ENCODE results near the gene HOXD9.

The HOXD9 gene

DNA sequence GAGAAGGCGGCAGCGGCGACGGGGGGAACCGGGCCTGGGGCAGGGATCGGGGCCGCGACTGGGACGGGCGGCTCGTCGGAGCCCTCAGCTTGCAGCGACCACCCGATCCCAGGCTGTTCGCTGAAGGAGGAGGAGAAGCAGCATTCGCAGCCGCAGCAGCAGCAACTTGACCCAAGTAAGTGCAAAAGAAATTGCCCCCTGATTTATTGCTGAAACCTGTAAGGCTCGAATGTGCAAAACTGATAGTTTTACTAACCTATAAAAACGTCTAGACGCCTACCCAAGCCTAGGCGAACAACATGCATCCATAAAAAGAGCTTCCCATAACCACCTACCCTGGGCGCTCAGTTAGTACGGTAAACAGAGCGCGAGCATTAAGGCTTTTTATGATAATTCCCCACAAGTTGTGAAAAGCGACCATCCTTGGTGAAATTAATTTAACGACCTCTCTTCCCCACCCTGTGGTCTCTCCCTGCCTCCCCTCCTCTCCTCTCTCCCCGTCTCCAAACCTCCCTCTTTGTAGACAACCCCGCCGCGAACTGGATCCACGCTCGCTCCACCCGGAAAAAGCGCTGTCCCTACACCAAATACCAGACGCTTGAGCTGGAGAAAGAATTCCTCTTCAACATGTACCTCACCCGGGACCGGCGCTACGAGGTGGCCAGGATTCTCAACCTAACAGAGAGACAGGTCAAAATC is 1.0 kb downstream of the HOXD9 start:
- Histone ChIP-seq H3K27ac (ENCODE audit: insufficient read depth in 1 of 2, low read depth in 1 of 2, low read length in 2 of 2, poor library complexity in 1 of 2, severe bottlenecking in 2 of 2) (no peak overlapping the region), H3K36me3 (ENCODE audit: control insufficient read depth in 4 of 4, insufficient read depth in 4 of 4, low read length in 3 of 4) (no peaks in the 10 kb centered on the region), H3K4me1 (ENCODE audit: control extremely low read depth in 1 of 4, control insufficient read depth in 4 of 4, insufficient read depth in 4 of 4, low read length in 3 of 4) (peaks cover 0 to 12% (median 10%) of the 10 kb centered on the region in 4 experiments), H3K4me3 (ENCODE audit: control insufficient read depth in 1 of 7, extremely low read depth in 1 of 7, insufficient read depth in 4 of 7, low read depth in 2 of 7, low read length in 6 of 7) (no peak overlapping the region), H3K27me3 (replicated peaks in 2 of 5; ENCODE audit: control insufficient read depth in 4 of 5, insufficient read depth in 5 of 5, low read length in 4 of 5) (peaks cover 20 to 99% (median 74%) of the 10 kb centered on the region in 5 experiments), H3K9me3 (ENCODE audit: control extremely low read depth in 1 of 5, control insufficient read depth in 4 of 5, insufficient read depth in 2 of 5, low read depth in 1 of 5, low read length in 4 of 5) (no peaks in the 10 kb centered on the region)
- no peak for DNase-seq
- 7% methylated on average over 29 of the region's 40 CpGs for WGBS (ENCODE audit: insufficient coverage)
- ChIA-PET POLR2A (no interaction called here), CTCF (interaction anchor here (1.0 to 5.2 kb wide), 4 partner anchors 9 to 32 kb away, joined by 3 to 24 read pairs (median 6); no protein-coding TSS in a partner anchor)

GRCh38 chr2:176124110-176124946 is 1.8 kb downstream of the HOXD9 start:
- CTCF ChIA-PET, result interaction anchor here (1.0 to 5.2 kb wide), 6 partner anchors 8 to 1039 kb away, joined by 3 to 32 read pairs (median 6); no protein-coding TSS in a partner anchor
- POLR2A ChIA-PET, result no interaction called here
- H3K27me3 ChIP-seq (replicated peaks in 2 of 5; ENCODE audit: control insufficient read depth in 4 of 5, insufficient read depth in 5 of 5, low read length in 4 of 5), result peaks cover 20 to 99% (median 70%) of the 10 kb centered on the region in 5 experiments

DNA sequence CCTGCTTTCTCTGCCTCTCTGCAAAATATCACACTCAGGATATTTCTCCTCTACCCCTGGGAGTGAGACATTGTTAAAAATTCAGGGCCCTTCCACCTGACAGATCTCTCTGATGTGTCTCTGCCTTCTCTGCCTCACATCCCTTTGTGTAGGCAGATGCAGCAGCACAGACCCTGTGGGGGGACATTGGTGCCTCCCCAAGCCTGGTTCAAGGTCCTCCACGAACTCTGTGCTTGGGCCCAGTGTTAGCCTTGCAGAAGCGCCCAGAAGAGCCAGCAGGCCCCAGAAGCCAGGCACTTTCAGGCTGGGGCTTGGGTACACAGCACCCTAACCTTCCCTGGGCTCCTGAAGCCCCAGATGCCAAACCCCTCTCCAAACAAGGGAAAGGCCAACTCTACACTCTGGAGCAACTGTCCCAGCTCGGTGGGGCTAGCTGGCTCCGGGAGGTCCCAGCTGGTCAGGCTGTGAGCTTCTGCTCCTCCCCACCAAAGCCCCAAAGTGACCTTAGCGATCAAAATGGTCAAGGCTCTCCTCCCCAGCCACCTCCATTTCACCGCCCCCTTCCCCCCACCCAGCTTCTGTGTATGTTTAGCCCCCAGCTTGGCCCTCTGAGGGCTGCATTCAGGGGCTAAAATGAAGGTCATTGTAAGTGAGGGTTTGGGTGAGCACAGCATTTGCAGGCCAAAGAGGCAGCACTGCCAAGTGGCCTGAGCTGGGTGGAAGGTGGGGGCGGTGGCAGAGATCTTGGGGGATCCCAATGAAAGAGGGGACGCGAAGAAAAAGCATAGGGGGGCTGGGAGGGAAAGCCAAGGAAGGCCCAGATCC is 2.6 kb downstream of the HOXD9 start:
- Histone ChIP-seq H3K27ac (ENCODE audit: insufficient read depth in 1 of 2, low read depth in 1 of 2, low read length in 2 of 2, poor library complexity in 1 of 2, severe bottlenecking in 2 of 2) (no peak overlapping the region), H3K36me3 (ENCODE audit: control insufficient read depth in 4 of 4, insufficient read depth in 4 of 4, low read length in 3 of 4) (no peaks in the 10 kb centered on the region), H3K9me3 (ENCODE audit: control extremely low read depth in 1 of 5, control insufficient read depth in 4 of 5, insufficient read depth in 2 of 5, low read depth in 1 of 5, low read length in 4 of 5) (no peaks in the 10 kb centered on the region), H3K4me1 (ENCODE audit: control extremely low read depth in 1 of 4, control insufficient read depth in 4 of 4, insufficient read depth in 4 of 4, low read length in 3 of 4) (peaks cover 0 to 22% (median 16%) of the 10 kb centered on the region in 4 experiments), H3K4me3 (ENCODE audit: control insufficient read depth in 1 of 7, extremely low read depth in 1 of 7, insufficient read depth in 4 of 7, low read depth in 2 of 7, low read length in 6 of 7) (no peak overlapping the region), H3K27me3 (replicated peaks in 2 of 5; ENCODE audit: control insufficient read depth in 4 of 5, insufficient read depth in 5 of 5, low read length in 4 of 5) (peaks cover 18 to 99% (median 67%) of the 10 kb centered on the region in 5 experiments)
- ChIA-PET CTCF (interaction anchor here (0.6 to 5.2 kb wide), 11 partner anchors 10 to 1209 kb away, joined by 3 to 44 read pairs (median 4); no protein-coding TSS in a partner anchor), POLR2A (no interaction called here)
- no peak for DNase-seq
- 29% methylated on average over 7 of the region's 9 CpGs for WGBS (ENCODE audit: insufficient coverage)

More at GRCh38 chr2:176124110-176124946, 1.8 kb downstream of the HOXD9 start:
- Histone ChIP-seq H3K36me3 (ENCODE audit: control insufficient read depth in 4 of 4, insufficient read depth in 4 of 4, low read length in 3 of 4) (no peaks in the 10 kb centered on the region), H3K4me1 (ENCODE audit: control extremely low read depth in 1 of 4, control insufficient read depth in 4 of 4, insufficient read depth in 4 of 4, low read length in 3 of 4) (peaks cover 0 to 17% (median 12%) of the 10 kb centered on the region in 4 experiments), H3K4me3 (ENCODE audit: control insufficient read depth in 1 of 7, extremely low read depth in 1 of 7, insufficient read depth in 4 of 7, low read depth in 2 of 7, low read length in 6 of 7) (no peak overlapping the region), H3K27ac (ENCODE audit: insufficient read depth in 1 of 2, low read depth in 1 of 2, low read length in 2 of 2, poor library complexity in 1 of 2, severe bottlenecking in 2 of 2) (no peak overlapping the region), H3K9me3 (ENCODE audit: control extremely low read depth in 1 of 5, control insufficient read depth in 4 of 5, insufficient read depth in 2 of 5, low read depth in 1 of 5, low read length in 4 of 5) (no peaks in the 10 kb centered on the region)
- WGBS (ENCODE audit: insufficient coverage), result 12% methylated on average over 29 of the region's 34 CpGs
- no peak for DNase-seq

DNA sequence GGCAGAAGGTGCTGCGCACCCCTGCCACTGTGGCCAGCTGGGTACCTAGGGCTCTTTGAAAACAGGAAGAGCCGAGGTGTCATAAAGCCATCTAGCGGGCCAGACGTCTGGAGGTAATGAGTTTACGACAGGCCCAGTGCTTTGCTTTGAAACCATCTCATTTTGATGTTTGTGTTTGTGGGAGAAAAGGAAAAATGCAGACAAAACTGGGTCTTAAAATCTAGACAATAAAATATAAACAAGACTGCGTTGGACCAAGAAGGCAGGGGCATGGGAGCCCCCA is 3.2 kb downstream of the HOXD9 start:
- ChIA-PET POLR2A (no interaction called here), CTCF (interaction anchor here (0.6 to 4.6 kb wide), 12 partner anchors 10 to 1209 kb away, joined by 3 to 44 read pairs (median 4); no protein-coding TSS in a partner anchor)
- H3K36me3 ChIP-seq (ENCODE audit: control insufficient read depth in 4 of 4, insufficient read depth in 4 of 4, low read length in 3 of 4), result no peaks in the 10 kb centered on the region
- 25% methylated on average over 5 of the region's 6 CpGs for WGBS (ENCODE audit: insufficient coverage)
- DNase-seq, result peak in 1 of 3 donors; percentile 43
- no peak overlapping the region for H3K27ac ChIP-seq (ENCODE audit: insufficient read depth in 1 of 2, low read depth in 1 of 2, low read length in 2 of 2, poor library complexity in 1 of 2, severe bottlenecking in 2 of 2)
- peaks cover 13 to 99% (median 64%) of the 10 kb centered on the region in 5 experiments for H3K27me3 ChIP-seq (replicated peaks in 2 of 5; ENCODE audit: control insufficient read depth in 4 of 5, insufficient read depth in 5 of 5, low read length in 4 of 5)
- no peak overlapping the region for H3K4me3 ChIP-seq (ENCODE audit: control insufficient read depth in 1 of 7, extremely low read depth in 1 of 7, insufficient read depth in 4 of 7, low read depth in 2 of 7, low read length in 6 of 7)
- H3K9me3 ChIP-seq (ENCODE audit: control extremely low read depth in 1 of 5, control insufficient read depth in 4 of 5, insufficient read depth in 2 of 5, low read depth in 1 of 5, low read length in 4 of 5), result no peaks in the 10 kb centered on the region
- H3K4me1 ChIP-seq (ENCODE audit: control extremely low read depth in 1 of 4, control insufficient read depth in 4 of 4, insufficient read depth in 4 of 4, low read length in 3 of 4), result peaks cover 0 to 25% (median 18%) of the 10 kb centered on the region in 4 experiments

- WGBS (ENCODE audit: insufficient coverage), result 10% methylated on average over 2 of the region's 13 CpGs
Observed at GRCh38 chr2:176126929-176127773, 4.6 kb downstream of the HOXD9 start.

GRCh38 chr2:176127774-176128072 is 5.2 kb downstream of the HOXD9 start:
- ChIA-PET POLR2A (no interaction called here), CTCF (interaction anchor here (0.9 to 4.6 kb wide), 18 partner anchors 11 to 1035 kb away, joined by 3 to 44 read pairs (median 5); partner anchors contain the start of gene HOXD12)
- no CpG with 5 or more reads among the region's 4 CpGs for WGBS (ENCODE audit: insufficient coverage)
- Histone ChIP-seq H3K36me3 (ENCODE audit: control insufficient read depth in 4 of 4, insufficient read depth in 4 of 4, low read length in 3 of 4) (no peaks in the 10 kb centered on the region), H3K9me3 (ENCODE audit: control extremely low read depth in 1 of 5, control insufficient read depth in 4 of 5, insufficient read depth in 2 of 5, low read depth in 1 of 5, low read length in 4 of 5) (no peaks in the 10 kb centered on the region), H3K27ac (ENCODE audit: insufficient read depth in 1 of 2, low read depth in 1 of 2, low read length in 2 of 2, poor library complexity in 1 of 2, severe bottlenecking in 2 of 2) (no peak overlapping the region), H3K4me1 (ENCODE audit: control extremely low read depth in 1 of 4, control insufficient read depth in 4 of 4, insufficient read depth in 4 of 4, low read length in 3 of 4) (peaks cover 4 to 19% (median 12%) of the 10 kb centered on the region in 4 experiments), H3K27me3 (replicated peaks in 2 of 5; ENCODE audit: control insufficient read depth in 4 of 5, insufficient read depth in 5 of 5, low read length in 4 of 5) (peaks cover 26 to 99% (median 64%) of the 10 kb centered on the region in 5 experiments), H3K4me3 (ENCODE audit: control insufficient read depth in 1 of 7, extremely low read depth in 1 of 7, insufficient read depth in 4 of 7, low read depth in 2 of 7, low read length in 6 of 7) (no peak overlapping the region)
- no peak for DNase-seq

More at GRCh38 chr2:176126929-176127773, 4.6 kb downstream of the HOXD9 start:
- Histone ChIP-seq H3K27ac (ENCODE audit: insufficient read depth in 1 of 2, low read depth in 1 of 2, low read length in 2 of 2, poor library complexity in 1 of 2, severe bottlenecking in 2 of 2) (no peak overlapping the region), H3K4me1 (ENCODE audit: control extremely low read depth in 1 of 4, control insufficient read depth in 4 of 4, insufficient read depth in 4 of 4, low read length in 3 of 4) (peaks cover 3 to 25% (median 18%) of the 10 kb centered on the region in 4 experiments), H3K9me3 (ENCODE audit: control extremely low read depth in 1 of 5, control insufficient read depth in 4 of 5, insufficient read depth in 2 of 5, low read depth in 1 of 5, low read length in 4 of 5) (no peaks in the 10 kb centered on the region), H3K36me3 (ENCODE audit: control insufficient read depth in 4 of 4, insufficient read depth in 4 of 4, low read length in 3 of 4) (no peaks in the 10 kb centered on the region), H3K4me3 (ENCODE audit: control insufficient read depth in 1 of 7, extremely low read depth in 1 of 7, insufficient read depth in 4 of 7, low read depth in 2 of 7, low read length in 6 of 7) (no peak overlapping the region), H3K27me3 (replicated peaks in 2 of 5; ENCODE audit: control insufficient read depth in 4 of 5, insufficient read depth in 5 of 5, low read length in 4 of 5) (peaks cover 22 to 99% (median 64%) of the 10 kb centered on the region in 5 experiments)
- DNase-seq, result peak; percentile 72 to 86 (median 76)
- CTCF ChIA-PET, result interaction anchor here (0.6 to 4.6 kb wide), 32 partner anchors 9 to 1038 kb away, joined by 3 to 44 read pairs (median 4); partner anchors contain the start of gene HOXD12
- POLR2A ChIA-PET, result interaction anchor here (0.9 kb wide), 1 partner anchor 34 kb away, joined by 4 read pairs; no protein-coding TSS in a partner anchor
